NCI-H1417 treated with DMSO at 0.1 percent for 48 hours (cell line): ENCODE data around the gene HDAC4.
A peak's percentile ranks its signal among the peaks of the same experiment; 100 is the strongest.

ENCODE experiments used
- DNase-seq: peaks from one replicate; lab custom pipeline; 2025; lab: John Stamatoyannopoulos, UW

The HDAC4 gene

DNA sequence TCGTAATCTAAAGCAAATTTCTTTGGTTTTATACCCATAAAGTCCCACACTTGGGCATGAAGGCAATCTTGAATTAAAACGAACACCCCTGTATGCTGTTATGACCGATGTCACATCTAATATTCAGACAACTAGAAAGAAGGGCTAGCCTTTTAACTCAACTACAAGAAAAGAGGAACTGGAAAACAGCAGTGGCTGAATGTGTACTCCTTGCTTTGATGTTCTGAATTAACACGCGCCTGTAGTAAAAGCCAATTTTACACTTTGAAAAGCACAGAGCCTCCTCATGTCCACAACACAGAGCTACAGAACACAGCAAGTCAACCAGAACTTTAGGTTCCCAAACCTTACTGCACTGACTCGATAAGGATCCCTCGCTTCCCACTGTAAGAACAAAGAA, 147.6 kb downstream of the HDAC4 start:
- no peak for DNase-seq

DNA sequence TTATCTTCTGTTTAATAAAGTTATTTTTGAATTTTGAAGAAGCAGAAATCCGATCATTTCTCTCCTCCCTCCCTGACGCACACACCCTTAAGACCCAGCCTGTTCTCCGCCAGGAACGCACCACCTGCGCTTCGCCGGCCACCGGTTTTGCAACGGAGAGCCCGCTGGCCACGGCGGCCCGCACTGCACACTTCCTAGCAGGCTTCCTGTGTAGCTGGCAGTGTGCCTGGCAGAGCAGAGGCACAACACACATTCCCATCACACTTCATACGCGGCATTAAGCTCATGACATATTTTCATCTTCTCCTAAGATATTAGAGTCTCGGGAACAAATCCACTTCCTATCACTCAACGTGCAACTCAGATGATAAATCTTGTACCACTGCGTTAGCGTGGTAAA, 148.0 kb downstream of the HDAC4 start:
- DNase-seq: no peak

DNA sequence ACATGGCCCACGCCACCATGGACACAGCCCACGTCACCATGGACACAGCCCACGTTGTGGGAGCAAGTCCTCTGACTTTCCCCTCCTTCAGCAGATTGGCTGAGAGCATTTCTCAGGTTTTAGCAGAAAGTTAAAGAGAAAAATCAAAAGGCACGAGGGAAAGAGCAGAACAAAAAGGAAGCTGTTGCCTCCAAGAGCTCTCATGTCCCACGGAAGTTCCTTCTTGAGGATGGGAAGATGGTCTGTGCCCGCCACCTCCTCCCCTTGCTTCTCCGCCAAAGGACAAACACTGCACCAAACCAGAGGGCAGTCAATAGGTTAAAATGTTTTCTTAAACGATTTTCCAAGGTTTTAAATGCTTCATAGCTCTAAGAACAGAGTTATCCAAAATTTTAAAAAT, 148.4 kb downstream of the HDAC4 start:
- DNase-seq: no peak

DNA sequence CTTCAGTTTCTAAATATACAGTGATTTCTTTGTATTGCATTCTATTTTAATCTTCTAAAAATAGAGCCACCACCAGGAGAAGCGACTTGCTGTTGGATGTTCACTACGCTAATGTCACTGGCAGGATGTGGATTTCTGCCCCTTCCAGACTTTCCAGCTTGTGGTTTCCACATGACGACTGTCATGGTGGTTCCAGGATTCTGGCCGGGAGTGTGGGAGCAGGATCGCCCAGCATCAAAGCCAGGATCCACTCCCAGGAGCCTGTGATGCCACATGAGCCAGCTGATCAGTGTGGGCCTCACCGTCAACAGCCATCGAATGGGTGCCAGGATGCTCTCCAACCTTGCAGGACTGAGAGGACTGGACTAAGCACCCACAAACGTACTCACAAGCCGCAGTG, 148.8 kb downstream of the HDAC4 start:
- DNase-seq: no peak

DNA sequence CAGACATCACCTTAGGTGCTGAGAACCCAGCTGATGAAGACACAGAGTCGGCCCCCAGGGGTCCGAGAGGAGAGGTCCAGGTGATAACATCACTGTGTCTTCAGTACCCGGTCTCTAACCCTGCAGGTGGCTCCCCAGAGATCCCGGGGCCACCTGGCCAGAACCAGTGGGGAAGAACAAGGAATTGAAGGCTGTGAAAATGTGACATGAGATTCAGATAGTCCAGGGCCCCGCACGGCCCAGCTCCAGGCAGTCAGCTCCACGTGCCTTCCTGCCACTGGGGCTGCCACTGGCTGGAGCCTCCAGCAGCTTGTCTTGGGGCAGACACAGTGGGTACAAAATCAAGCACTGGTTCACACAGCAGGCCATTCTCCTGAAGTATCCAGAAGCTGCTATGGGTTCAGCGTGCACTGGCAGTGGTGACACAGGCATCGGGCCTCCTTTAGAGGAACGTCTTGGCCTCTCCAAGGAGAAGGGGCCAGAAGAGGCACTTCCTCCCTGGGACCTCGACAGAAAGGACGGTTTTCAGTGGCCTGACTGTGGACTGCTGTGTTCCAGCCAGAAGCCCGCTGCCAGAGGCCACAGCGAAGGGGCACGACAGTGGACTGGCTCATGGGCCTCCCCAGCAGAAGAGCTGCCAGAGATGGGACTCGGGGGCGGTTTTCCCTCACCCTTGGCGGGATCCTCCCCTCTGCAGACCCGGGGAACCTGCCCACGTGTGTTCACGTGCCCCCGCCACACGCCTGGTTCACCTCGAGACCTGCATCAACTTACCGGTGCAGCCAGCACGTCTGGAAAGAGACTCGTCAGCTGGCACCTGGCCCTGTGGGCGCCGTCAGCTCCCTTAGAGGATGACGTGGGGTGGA, 150.4 kb downstream of the HDAC4 start:
- no peak for DNase-seq

DNA sequence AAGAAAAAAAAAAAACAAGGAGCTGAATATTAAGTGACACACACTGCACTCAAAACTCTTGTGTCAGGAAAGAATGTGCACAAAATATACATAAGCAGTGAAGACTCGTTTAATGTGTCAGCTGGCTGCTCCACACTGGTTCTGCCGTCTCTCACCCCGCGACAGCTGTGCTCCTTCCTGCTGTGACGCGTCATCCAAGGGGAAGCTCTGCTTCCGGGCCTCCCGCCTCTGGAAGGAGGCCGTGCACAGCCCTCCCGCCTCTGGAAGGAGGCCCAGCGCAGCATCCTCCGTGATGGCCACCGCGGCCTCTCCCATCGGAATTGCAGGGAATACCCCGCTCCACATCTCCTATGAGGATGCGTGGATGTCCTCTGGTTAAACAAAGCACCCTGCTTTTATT, 151.0 kb downstream of the HDAC4 start:
- DNase-seq: no peak

DNA sequence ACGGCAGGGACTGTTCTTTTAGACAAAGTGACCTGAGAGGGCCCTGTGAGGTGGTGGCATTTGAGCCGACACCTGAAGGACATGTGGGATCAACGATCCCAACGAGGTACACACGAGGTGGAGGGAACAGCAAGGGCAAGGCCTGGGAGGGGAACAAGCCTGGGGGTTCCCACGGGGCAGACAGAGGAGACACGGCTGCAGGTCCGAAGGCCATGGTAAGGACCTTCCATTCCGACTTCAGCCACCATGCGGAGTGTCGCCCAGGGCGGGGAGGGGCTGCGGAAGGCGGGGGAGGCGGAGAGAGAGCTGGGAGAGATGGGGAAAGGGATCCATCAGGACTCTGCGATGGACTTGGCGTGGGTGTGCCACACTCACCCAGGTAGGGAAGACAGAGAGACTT, 151.8 kb downstream of the HDAC4 start:
- DNase-seq: no peak

DNA sequence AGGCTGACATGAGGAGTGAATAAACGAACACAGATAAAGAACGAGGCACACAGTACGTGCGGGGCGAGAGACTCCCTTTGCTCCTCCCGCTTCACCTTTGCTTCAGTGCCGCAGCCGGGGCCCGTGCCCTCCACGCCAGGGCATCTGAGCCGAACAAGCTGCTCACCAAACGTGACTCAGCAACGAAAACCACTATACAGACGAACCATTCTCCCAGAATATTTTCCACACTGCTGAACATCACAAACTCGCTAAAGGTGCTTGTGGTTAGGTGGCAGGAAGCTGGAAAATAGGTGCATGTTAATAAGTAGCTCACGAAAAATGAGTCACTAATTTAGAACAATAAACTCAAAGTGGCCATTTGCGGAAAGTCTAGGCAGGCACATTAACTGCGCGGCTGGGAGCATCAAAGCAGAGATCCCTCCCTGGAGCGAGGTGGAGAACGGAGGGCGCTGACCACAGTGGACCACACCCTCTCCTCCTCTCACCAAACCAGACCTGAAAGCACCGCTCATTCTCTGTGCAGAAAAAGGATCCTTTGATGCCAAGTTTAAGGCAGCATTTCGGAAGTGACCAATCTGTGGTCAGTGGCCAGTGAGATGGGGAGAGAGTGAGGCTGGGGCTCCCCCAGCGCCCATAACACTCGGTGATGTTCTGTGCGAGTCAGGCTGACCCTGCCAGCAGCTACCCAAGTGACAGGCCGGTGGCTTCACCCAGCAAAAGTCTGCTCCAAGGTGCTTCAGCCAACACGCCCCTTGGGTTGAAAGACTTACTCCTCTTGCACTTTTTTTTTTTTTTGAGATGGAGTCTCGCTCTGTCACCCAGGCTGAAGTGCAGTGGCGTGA, 153.2 kb downstream of the HDAC4 start:
- DNase-seq: no peak

DNA sequence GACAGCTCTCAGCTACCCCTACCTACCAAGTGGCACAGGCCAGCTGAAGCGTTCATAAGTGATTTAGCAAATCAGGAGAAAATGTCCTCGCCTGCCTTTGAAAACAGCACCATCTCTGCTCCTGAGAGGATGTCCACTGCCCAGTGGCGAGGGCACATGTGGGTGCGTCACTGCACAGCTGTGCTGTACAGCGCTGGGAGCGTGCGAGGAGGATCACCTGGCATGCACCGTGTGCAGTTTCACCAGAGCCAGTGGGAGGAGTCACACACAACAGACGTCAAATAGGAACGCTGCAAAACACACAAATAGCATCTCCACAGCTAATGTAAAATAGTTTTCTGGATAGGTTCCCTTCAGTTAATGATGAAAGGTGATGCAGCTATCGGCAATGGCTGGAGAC, 154.1 kb downstream of the HDAC4 start:
- DNase-seq: peak; percentile 26

DNA sequence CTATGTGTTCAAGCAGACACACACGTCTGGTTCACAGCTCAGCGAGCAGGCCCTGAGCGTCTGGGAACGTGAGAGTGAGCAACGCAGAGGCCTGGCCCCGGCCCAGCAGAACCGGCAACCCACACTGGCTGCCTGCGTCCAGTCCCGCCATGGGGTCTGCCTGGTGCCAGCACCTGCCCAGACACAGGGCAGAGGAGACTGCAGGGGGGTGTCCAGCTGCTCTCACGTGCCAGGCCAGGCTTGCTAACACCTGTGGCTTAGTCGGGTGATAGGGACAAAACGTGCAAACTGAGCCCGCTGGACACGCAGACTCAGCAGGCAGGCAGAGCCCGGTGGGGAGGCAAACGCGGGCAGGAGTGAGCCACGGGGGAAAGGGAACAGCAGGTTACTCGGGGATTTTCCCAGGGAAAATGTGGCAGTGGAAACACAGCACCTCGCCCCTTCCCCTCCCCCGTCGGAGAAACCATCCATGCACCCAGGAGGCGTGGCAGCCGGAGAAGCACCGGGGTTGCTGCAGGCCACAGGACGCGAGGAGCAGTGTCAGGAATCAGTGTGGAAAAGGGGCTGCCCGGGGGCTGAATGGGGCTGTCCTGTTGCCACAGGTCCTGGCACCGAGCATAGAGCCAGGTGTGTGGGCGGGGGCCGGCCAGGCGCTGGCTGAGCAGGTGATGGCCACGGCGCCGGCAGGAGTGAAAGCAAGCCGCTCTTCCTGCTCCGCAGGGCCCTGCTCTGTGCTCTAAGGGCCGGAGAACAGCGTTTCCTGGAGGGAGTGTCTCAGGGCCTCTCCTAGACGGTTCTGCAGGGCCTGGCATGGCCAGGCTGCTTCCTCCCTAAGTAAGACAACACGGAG, 154.7 kb downstream of the HDAC4 start:
- DNase-seq: no peak

DNA sequence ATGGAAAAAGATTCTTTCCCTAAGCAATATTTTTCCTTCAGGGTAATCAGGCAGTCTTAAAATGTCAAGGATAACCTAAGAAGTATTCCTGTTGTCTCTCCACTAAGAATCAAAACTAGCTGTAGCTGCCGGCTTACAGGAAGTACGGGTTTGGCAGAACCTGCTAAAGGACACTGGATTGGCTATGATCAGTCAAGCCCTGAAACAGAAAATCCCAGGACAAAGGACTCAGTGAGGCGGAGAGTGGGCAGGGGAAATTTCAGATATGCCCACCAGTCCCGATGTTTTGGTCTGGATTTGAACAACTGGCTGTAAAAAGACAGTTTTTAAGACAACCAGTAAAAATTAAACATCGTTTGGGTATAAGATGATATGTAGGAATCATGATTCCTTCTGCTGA, 155.7 kb downstream of the HDAC4 start:
- DNase-seq: no peak

DNA sequence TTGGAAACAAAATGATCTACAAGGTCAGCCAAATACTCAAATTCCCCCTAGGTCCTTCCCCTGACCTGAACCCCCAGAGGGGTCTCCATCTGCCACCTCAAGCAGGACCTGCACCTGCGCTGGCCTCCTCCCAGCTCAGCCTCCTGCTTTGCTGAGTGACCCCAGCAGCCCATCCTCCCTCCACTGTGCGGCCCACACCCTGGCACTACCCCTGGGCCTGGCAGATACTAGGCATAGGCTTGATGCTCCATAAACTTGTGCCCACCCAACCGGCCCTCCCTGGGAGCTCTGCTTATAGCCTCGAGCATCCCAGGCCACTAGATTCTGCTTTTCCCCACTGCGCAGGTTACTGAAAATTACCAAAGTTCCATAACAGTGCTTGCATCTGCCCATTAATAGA, 156.2 kb downstream of the HDAC4 start:
- no peak for DNase-seq

DNA sequence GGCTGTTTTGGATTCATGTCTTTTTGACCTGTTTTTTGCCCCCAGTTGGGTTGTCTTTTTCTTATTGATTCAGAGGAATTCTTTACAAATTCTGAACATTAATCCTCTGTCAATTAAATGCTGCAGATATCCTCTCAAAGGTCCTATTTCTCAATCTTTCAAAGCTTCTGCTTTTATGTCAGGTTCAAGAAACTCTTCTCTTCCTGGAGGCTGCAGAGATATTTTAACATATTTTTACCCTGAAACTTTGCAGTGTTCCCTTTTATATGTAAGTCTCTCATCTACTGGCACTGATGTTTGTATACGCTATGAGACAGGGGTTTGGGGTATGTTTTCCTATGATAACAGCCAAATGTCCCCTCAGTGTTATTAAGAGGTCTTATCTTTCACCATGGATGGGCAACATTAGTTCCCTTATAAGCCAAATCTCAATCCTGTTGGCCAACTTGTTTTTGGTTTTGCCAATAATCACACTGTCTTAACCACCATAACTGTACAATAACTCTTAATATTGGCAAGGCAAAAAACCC, 159.3 kb downstream of the HDAC4 start:
- DNase-seq: no peak

DNA sequence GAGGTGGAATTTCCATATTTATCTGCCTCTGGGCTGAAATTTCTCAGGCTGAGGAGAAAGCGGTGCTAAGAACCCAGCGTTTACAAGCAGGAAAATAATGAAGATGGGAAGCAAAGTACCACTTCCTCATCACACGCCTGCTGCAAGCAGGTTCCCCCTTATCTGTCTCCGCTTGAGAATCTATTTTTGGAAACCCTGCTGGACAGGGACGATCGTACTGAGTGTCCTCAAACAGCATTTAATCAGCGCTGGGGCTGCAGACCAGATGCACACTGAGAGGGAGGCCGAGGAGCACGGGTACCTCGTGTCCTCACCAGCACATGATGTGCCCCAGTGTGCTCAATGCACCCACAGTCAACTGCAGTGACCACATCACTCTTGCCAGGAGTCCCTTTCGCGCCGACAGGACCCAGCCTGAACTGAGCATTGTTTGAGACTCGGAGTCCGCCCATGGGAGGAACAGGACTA, 160.4 kb downstream of the HDAC4 start:
- no peak for DNase-seq

DNA sequence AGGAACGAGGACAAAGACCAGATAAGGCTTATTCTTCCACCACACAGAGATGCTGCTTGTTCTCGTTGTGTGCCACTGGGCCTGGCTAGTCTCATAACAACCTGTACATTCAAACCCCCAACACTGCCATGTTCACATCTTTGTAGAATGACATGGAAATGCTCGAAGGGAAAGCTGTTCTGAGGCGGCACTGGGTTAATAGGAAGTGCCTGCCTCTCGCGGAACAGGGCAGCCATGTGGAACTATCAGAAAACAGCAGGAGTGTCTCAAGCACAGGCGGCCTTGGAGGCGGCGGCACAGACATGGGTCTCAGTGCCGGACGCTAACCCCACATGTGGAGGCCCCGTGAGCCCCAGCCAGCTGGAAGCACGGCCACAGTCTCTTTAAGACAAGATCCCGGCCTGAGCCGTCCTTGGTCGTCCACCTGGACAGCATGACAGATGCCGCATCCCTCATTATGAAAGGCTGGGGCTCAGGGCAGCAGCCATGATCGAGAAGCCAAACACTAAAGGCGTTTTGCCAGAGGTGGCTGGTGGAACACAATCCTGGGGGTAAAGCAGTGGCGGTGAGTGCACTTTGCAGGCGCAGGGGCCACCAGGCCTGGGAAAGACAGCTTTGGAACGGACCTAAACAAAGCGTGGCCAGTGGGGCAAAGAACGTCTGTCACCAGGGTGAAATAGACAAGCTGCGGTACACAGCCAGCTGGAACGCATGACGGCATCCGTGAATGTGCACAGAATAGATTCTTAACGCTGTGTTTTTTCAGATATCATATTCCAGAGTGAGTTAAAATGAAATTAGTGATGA, 161.0 kb downstream of the HDAC4 start:
- no peak for DNase-seq

DNA sequence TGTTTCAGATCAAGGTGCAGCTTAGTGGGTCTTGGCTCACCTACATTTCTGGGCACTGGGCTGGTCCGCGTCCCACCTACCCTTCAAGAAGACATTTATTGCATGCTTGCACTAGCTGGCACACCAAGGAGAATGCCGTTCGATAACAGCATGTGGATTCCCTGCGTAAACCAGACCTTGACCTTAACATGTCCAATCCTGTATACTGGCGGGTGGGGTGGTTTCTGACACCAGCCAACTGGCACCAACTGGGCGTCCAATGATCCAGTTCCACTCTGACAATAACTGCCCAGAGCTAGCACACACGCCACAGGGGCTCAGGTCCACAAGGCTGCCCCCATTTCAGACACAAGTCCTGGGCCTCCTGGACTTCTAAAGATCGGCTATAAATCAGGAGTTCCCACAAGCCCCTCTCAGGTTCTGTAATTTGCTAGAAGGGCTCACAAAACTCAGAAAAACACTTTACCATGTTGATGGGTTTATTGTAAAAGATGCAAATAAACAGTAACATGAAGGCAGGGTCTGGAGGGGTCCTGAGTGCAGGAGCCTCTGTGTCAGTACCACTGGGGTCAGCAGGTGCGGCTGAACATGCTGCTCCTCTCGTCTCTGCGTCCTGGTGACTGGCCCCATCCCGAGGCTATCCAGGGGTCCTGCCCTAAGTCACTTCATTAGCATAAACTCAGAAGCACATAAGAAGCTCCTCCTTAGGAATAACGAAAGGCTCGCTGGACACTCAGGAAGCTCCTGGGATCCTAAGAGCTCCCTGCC, 161.8 kb downstream of the HDAC4 start:
- no peak for DNase-seq

DNA sequence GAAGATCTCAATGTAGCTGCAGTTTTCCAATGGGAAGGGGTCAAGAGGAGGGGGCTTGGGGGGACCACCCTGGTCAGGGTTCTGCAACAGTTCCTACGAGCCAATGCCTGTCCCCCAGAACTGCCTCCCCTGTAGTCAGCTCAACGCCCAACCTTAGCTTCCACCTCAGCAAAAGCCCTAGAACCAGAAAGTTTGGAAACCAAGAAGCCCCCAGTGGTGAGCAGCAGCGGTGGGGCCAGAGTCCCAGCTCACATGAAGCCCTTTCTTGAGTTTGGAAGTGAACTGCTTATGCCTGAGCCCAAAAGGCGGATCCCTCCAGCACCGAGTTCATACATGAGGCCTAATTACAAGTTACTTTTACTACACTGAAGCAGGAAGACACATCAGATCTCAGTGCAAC, 162.4 kb downstream of the HDAC4 start:
- DNase-seq: no peak

DNA sequence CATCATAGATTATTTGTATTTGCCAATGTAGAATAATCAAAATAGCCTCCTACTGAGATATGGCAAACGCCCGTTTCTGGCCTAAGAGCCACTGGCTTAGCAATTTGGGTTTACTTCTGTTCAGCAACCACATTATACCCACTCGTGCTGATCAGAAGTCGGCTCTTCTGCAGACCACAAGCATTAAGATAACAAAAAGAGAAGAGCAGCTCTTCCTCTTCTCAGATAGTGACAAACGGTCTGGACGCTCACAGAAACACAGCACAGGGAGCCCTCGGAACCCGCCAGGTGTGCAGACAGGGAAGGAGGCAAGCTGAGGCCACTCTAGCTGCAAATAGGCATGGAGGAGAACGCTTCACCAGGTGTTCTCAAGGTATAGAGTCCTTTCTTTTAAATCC, 164.0 kb downstream of the HDAC4 start:
- DNase-seq: no peak

DNA sequence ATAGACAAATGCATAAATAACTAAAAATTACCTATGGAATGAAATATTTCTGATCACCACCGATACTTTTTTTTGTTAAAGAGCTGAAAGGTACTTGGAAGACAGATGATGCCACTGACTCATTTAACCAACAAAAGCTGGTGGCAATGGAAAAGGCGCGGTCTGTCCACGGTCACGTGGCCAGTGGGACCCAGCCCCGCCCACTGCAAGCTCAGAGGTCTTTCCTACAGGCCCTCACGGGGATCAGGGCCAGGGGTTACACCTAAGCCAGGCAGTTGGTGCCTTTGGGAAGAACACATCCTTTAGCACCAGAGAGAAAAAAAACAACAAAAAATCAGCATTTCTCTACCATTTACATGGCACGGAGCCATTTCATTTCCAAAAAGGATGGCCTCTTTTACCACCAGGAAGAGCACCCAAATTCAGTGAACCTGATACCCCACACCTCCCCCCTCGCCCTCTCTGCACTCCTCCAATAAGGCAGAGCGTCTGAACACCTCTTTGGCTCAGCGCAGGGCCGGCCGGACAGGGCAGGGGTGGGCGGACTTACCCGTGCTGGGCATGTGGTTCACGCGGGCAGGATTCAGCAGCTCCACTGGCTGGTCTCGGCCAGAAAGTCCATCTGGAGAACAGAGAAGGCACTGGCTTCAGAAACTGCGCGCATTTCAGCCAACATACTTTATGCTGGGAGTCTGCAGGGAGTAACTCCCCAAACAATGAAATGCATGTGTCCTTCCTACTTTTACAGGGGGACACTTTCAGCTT, 164.6 kb downstream of the HDAC4 start:
- DNase-seq: no peak

DNA sequence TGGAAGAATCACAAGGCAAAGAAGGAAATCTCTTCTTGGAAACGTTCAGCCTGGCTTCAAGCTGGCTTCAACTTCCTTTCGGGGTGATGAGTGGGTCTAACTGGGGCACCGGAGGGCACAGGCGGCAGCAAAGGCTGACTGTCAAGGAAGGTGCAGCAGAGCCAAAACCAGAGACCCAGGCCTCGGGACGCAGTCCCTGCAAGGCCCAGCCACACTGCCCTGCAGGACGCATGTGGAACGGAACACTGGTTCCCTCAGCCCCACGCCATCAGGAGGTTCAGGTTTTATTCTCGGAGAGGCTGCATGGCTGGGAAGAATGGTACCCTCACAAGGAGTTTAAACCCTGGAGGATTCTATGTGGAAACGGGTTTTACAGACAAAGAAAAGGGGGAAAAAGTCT, 165.5 kb downstream of the HDAC4 start:
- DNase-seq: no peak
